ENCODE measurements around the gene KCNRG.

DNA sequence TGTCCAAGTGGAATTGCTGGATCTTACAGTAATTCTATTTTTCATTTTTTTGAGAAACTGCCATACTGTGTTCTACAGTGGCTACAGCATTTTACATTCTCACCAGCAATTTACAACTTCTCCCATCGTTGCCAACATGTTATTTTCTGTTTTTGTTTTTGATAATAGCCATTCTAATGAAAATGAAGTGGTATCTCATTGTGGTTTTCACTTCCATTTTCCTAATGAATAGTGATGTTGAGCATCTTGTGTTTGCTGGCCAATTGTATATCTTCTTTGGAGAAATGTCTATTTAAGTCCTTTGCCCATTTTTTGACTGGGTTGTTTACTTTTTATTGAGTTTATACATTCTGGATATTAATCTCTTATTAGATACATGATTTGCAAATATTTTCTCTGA, 38.6 kb downstream of the KCNRG start:
- TF ChIP-seq, protein P1, sequence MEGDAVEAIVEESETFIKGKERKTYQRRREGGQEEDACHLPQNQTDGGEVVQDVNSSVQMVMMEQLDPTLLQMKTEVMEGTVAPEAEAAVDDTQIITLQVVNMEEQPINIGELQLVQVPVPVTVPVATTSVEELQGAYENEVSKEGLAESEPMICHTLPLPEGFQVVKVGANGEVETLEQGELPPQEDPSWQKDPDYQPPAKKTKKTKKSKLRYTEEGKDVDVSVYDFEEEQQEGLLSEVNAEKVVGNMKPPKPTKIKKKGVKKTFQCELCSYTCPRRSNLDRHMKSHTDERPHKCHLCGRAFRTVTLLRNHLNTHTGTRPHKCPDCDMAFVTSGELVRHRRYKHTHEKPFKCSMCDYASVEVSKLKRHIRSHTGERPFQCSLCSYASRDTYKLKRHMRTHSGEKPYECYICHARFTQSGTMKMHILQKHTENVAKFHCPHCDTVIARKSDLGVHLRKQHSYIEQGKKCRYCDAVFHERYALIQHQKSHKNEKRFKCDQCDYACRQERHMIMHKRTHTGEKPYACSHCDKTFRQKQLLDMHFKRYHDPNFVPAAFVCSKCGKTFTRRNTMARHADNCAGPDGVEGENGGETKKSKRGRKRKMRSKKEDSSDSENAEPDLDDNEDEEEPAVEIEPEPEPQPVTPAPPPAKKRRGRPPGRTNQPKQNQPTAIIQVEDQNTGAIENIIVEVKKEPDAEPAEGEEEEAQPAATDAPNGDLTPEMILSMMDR (IDR thresholded peaks at IDR 0.05) = no peak
- TF ChIP-seq POLR2A (IDR thresholded peaks at IDR 0.05) = no peak

Data from lower leg skin (tissue), 3 donors.